Spleen (tissue), 11 donors: ENCODE measurements around the gene DCTN4. TPM values are rescaled to one million over a fixed set of nuclear protein-coding genes. Genes with fewer than 3 reads are reported as not detected.

Experiments
- DNase-seq: peaks from one replicate; pipeline ENCODE4 v3.0.0-alpha.2; 2020
- H3K27ac ChIP-seq, 8 donors: fragments of 200-600 bp; sonication (generic) in 7 of 8; 1 replicate in 4 of 8; 2 replicates in 4 of 8; pipeline versions ENCODE4 v1.5.0 to v1.8.0; 2016 to 2021; ENCODE audit warnings: inconsistent platforms in 4 of 8, mild to moderate bottlenecking in 4 of 8, moderate library complexity in 1 of 8
- H3K27me3 ChIP-seq, 7 donors: fragments of 200-600 bp; sonication (generic) in 6 of 7; replicated peaks in 1 of 7; 1 replicate in 4 of 7; 2 replicates in 3 of 7; pipeline versions ENCODE4 v1.5.0 to v1.8.0; 2016 to 2021; ENCODE audit warnings: inconsistent platforms in 3 of 7, mild to moderate bottlenecking in 1 of 7
- H3K36me3 ChIP-seq, 6 donors: fragments of 200-600 bp; sonication (generic) in 5 of 6; 1 replicate in 4 of 6; 2 replicates in 2 of 6; pipeline versions ENCODE4 v1.5.0 to v1.8.0; 2016 to 2021; ENCODE audit warnings: inconsistent platforms in 2 of 6
- H3K4me1 ChIP-seq, 6 donors: fragments of 200-600 bp; sonication (generic) in 5 of 6; 1 replicate in 3 of 6; 2 replicates in 3 of 6; pipeline versions ENCODE4 v1.5.0 to v1.8.0; 2016 to 2021; ENCODE audit warnings: inconsistent platforms in 3 of 6
- H3K4me3 ChIP-seq, 8 donors: fragments of 200-600 bp; sonication (generic) in 7 of 8; 1 replicate in 4 of 8; 2 replicates in 4 of 8; pipeline versions ENCODE4 v1.5.0 to v1.8.0; 2016 to 2021; ENCODE audit warnings: inconsistent platforms in 4 of 8, mild to moderate bottlenecking in 4 of 8, moderate library complexity in 2 of 8
- H3K9me3 ChIP-seq, 8 donors: fragments of 200-600 bp; sonication (generic) in 7 of 8; 1 replicate in 4 of 8; 2 replicates in 4 of 8; pipeline versions ENCODE4 v1.5.0 to v1.8.0; 2016 to 2021; ENCODE audit warnings: inconsistent platforms in 4 of 8
- POLR2A ChIP-seq, 3 donors: fragments of 450-650 bp; IDR thresholded peaks; one replicate each; pipeline ENCODE4 v1.5.1; 2017; ENCODE audit warnings: antibody characterized with exemption in 3 of 3, mild to moderate bottlenecking in 1 of 3
- POLR2AphosphoS5 ChIP-seq, 3 donors: sonication (generic); formaldehyde crosslinking; IDR thresholded peaks; one replicate each; pipeline ENCODE4 v1.5.1; 2017; ENCODE audit warnings: antibody characterized with exemption in 3 of 3
- WGBS, 5 donors: extraction: QIAGEN DNeasy Blood & Tissue Kit in 3 of 5; methylation state at CpG; one replicate each; pipeline versions ENCODE4 v1.1.5 to v1.1.7; 2013 to 2018; 5-methylcytosine and 5-hydroxymethylcytosine counted together
- intact Hi-C: fragments of 100-400 bp; cut with DNase I; formaldehyde crosslinking; loops from one replicate; pipeline ENCODE4 v1.15.0; 2023; ENCODE audit warnings: low total_unique reads
- polyA plus RNA-seq, 3 donors: library from polyadenylated mRNA; stranded (reverse); fragments of 200-250 nt; gene quantifications; one replicate each; pipeline ENCODE4 v1.2.1, GENCODE V29; 2013
- total RNA-seq, 7 donors: library from RNA; depleted of rRNA in 3 of 7; stranded (reverse); fragments of >200 nt in 3 of 7; fragmentation: NEBNext Ultra II Directional in 4 of 7; extraction: Animal tissue kit (Norgen Biotek cat#: 25700) in 4 of 7; gene quantifications; one replicate each; pipeline versions ENCODE4 v1.1.0 to v1.2.1, GENCODE V29; 2016 to 2021
- TF ChIP-seq, protein P1 (sequence below), 11 experiments: fragments of 200-600 bp in 7 of 11; fragments of 450-650 bp in 4 of 11; sonication (generic) in 4 of 11; IDR thresholded peaks in 8 of 11; conservative IDR thresholded peaks in 3 of 11; 1 replicate in 7 of 11; 2 replicates in 4 of 11; pipeline versions ENCODE4 v1.4.0 to v1.8.0; 2016 to 2021; ENCODE audit warnings: antibody characterized with exemption in 11 of 11, inconsistent platforms in 4 of 11, mild to moderate bottlenecking in 1 of 11
- donor health status: healthy with polysubstance abuse.
- donor health status: DM: no; HTN: no; CAD: no; lungs with moderate emphysema.
- donor health status: DM: no; HTN: no; CAD: no.
- donor health status: Bipolar disorder and iron deficiency.
- donor health status: healthy.
- donor health status: DM: no; HTN: no; CAD: no.
- donor health status: DM: yes; HTN: yes; CAD: no.

Gene DCTN4
- total and polyA plus RNA-seq, 10 donors: 11.4 to 68.7 (median 52.0) TPM

- Histone ChIP-seq H3K9me3 (no peaks in the 10 kb centered on the region), H3K27me3 (peaks cover 0 to 21% (median 0%) of the 10 kb centered on the region in 7 donors), H3K4me1 (peaks cover 26 to 83% (median 69%) of the 10 kb centered on the region in 6 donors), H3K27ac (peak overlapping the region; percentile 57 to 96 (median 88)), H3K36me3 (no peaks in the 10 kb centered on the region), H3K4me3 (peak overlapping the region in 3 of 8 donors; percentile 1 to 74 (median 70))
- 51 to 78% (median 69%) methylated on average over 5 of the region's 5 CpGs for WGBS, 5 donors
- intact Hi-C loops: no loop called here
- TF ChIP-seq POLR2AphosphoS5 (IDR thresholded peaks at IDR 0.05) (no peak), POLR2A (IDR thresholded peaks at IDR 0.05) (no peak)
- TF ChIP-seq, protein P1, sequence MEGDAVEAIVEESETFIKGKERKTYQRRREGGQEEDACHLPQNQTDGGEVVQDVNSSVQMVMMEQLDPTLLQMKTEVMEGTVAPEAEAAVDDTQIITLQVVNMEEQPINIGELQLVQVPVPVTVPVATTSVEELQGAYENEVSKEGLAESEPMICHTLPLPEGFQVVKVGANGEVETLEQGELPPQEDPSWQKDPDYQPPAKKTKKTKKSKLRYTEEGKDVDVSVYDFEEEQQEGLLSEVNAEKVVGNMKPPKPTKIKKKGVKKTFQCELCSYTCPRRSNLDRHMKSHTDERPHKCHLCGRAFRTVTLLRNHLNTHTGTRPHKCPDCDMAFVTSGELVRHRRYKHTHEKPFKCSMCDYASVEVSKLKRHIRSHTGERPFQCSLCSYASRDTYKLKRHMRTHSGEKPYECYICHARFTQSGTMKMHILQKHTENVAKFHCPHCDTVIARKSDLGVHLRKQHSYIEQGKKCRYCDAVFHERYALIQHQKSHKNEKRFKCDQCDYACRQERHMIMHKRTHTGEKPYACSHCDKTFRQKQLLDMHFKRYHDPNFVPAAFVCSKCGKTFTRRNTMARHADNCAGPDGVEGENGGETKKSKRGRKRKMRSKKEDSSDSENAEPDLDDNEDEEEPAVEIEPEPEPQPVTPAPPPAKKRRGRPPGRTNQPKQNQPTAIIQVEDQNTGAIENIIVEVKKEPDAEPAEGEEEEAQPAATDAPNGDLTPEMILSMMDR (IDR thresholded peaks at IDR 0.05 in 8 of 11, conservative IDR thresholded peaks at IDR 0.05 in 3 of 11): no peak
- no peak for DNase-seq
Observed at GRCh38 chr5:150780816-150781221, 22.0 kb upstream of the DCTN4 start.

- peaks cover 0 to 21% (median 0%) of the 10 kb centered on the region in 7 donors for H3K27me3 ChIP-seq
- 34 to 48% (median 45%) methylated on average over 6 of the region's 6 CpGs for WGBS, 5 donors
- no peaks in the 10 kb centered on the region for H3K9me3 ChIP-seq
- H3K27ac ChIP-seq: peak overlapping the region; percentile 22 to 96 (median 88)
- no peaks in the 10 kb centered on the region for H3K36me3 ChIP-seq
- H3K4me1 ChIP-seq: peaks cover 26 to 78% (median 68%) of the 10 kb centered on the region in 6 donors
- DNase-seq: no peak
- TF ChIP-seq POLR2A (IDR thresholded peaks at IDR 0.05) (peak in 1 of 3 donors; percentile 38), POLR2AphosphoS5 (IDR thresholded peaks at IDR 0.05) (peak in 2 of 3 donors; percentile 37 to 86)
- TF ChIP-seq, protein P1 (IDR thresholded peaks at IDR 0.05 in 8 of 11, conservative IDR thresholded peaks at IDR 0.05 in 3 of 11): no peak
- H3K4me3 ChIP-seq: peak overlapping the region in 6 of 8 donors; percentile 54 to 74 (median 66)
- intact Hi-C loops: no loop called here
Observed at GRCh38 chr5:150780187-150780692, 21.4 kb upstream of the DCTN4 start.

DNA sequence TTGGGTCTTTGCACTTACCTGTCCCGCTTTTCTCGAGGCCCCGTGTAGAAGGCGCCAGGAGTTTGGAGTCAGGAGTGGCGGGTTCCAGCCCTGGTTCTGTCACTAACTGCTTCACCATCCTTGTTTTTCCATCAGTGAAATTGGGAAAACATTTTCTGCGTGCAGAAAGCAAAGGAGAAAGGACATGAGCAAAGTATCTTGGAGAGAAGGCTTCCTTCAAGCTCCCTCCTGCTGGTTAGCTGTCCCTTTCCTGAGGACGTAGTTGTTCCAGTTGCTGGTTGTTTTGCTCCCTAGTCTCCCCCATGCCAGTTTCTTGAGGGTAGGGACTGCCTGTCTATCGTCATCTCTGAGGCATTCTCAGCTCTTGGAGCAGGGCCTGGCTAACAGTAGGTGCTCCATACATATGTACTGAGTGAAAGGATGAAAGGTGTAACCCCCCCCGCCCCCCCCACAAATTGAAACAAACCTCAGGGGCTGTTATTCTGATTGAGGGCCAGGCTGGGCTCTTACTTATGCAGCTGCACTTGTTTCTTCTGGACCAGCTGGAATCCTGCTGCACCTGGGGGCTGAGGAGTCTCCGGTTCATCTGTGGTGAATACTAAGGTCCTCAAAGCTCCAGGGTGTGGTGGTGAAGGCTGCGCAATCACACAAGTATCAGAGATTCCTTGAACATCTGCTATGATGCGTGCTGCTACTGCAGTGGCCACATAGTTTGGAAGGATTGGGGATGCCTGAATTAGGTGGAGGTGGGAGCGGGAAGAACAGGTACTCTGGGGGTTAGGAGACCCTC is 20.8 kb upstream of the DCTN4 start:
- TF ChIP-seq, protein P1 (IDR thresholded peaks at IDR 0.05 in 8 of 11, conservative IDR thresholded peaks at IDR 0.05 in 3 of 11): no peak
- TF ChIP-seq POLR2AphosphoS5 (IDR thresholded peaks at IDR 0.05) (no peak), POLR2A (IDR thresholded peaks at IDR 0.05) (no peak)
- no peak for DNase-seq
- Histone ChIP-seq H3K36me3 (no peaks in the 10 kb centered on the region), H3K27ac (peak overlapping the region; percentile 64 to 96 (median 88)), H3K9me3 (no peaks in the 10 kb centered on the region), H3K27me3 (peaks cover 0 to 21% (median 0%) of the 10 kb centered on the region in 7 donors), H3K4me1 (peaks cover 26 to 74% (median 63%) of the 10 kb centered on the region in 6 donors), H3K4me3 (peak overlapping the region; percentile 46 to 74 (median 65))
- intact Hi-C loops: no loop called here
- 27 to 46% (median 33%) methylated on average over 13 of the region's 13 CpGs for WGBS, 5 donors
